HEK293 (cell line): ENCODE data around the gene RASA2.

Experiments used
- CTCF ChIP-seq: fragments of 450-650 bp; formaldehyde crosslinking; IDR thresholded peaks from 2 replicates; pipeline ENCODE4 v1.5.1; 2016; ENCODE audit warnings: missing biosample characterization, missing genetic modification characterization
- SALL2 ChIP-seq: fragments of 450-650 bp; formaldehyde crosslinking; IDR thresholded peaks from 2 replicates; pipeline ENCODE4 v1.5.0; 2017; ENCODE audit warnings: missing biosample characterization, mild to moderate bottlenecking, missing genetic modification characterization, borderline replicate concordance
- YY1 ChIP-seq: fragments of 450-650 bp; formaldehyde crosslinking; IDR thresholded peaks from 2 replicates; pipeline ENCODE4 v1.5.1; 2018; ENCODE audit warnings: missing biosample characterization, missing genetic modification characterization
- ZNF785 ChIP-seq: fragments of 450-650 bp; formaldehyde crosslinking; IDR thresholded peaks from 2 replicates; pipeline ENCODE4 v1.5.1; 2016; ENCODE audit warnings: missing biosample characterization, missing genetic modification characterization

- TF ChIP-seq ZNF785 (tag by site-specific recombination) (no peak), SALL2 (no peak), CTCF (tag by site-specific recombination) (no peak), YY1 (tag by site-specific recombination) (no peak)
These were observed 31.8 kb upstream of the RASA2 start for GRCh38 chr3:141454906-141455602.
